HG03432 (cell line): ENCODE data around the gene SVEP1.
"Not testable (repeated sequence)": the region's sequence is repeated elsewhere in the genome, so short reads cannot be mapped to it uniquely, and the experiment has no call there.

Source experiments
- ATAC-seq: cut with Tn5 transposase; IDR thresholded peaks from one replicate; pipeline ENCODE4 v1.9.1; 2021; ENCODE audit warnings: mild to moderate bottlenecking, moderate library complexity; ENCODE audit not compliant: unreplicated experiment

SVEP1 gene

DNA sequence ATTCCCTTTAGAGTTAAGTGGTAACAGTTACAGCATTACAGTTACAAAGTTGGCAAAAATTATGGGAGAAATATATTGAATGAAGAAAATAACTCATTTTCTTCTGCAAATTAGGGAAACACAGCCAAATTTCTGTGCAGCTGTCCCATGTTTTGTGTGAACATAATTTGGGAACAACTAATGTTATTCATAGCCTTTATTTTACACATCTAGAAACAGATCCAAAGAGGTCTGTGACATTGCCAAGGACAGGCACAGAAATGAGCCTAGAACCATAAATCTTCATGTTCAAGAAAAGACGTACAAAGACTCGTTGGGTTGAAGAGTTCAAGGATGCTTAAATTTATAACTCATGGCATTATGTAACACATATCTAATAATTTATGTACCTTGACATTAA, 127.8 kb downstream of the SVEP1 start:
- no peak for ATAC-seq

DNA sequence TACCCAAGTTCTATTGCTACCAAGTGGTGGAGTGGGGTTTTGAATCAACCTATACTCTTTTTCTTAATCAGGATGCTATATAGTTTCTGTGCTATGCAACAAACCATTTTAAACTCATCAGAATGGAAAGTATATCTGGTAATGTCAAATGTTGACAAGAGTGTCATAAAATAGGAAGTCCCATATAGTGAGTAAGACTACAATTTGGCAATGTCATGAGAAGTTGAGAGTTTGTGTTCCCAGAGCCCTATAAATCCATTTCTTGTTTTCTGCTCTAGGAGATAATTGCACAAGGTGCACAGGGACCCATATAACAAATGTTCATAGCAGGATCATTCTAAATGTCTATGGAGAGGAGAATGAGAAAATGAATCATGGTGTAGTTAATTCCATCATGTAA, 132.1 kb downstream of the SVEP1 start:
- no peak for ATAC-seq

DNA sequence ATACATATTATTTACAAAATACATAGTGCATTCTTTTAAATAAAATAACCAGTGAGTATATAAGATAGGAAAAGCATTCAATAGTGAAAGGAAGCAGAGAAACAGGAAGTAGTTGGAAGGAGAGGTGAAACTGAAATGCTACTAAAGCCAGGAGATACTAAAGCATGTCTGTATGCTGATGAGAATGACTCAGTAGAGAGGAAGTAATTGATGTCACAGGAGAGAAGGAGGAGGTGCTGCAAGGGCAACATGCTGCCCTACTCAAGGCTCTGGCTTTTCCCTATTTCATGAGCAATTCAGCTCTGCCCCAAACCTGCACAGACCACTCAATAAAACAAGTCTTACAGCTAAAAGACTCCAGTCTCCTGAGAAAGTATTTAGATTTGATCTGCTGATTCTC, 133.4 kb downstream of the SVEP1 start:
- ATAC-seq: no peak

DNA sequence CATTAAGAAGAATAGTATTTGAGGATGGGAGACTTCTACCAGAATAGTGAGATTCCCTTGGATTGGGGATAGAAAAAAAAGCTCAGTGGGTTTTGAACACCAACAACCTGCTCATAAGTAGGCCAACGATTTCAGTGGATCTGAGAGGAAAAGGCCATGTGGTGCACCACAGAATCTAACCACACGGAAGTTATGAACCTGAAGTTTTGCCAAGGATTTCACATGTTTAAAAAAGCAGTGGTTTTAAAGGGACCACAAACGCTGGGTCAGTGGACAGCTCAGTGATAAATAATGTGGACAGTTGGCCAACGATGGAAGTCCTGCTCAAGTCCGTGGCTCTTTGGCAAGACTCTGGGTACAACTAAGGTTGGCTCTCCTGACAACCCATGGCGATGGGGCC, 134.6 kb downstream of the SVEP1 start:
- no peak for ATAC-seq

DNA sequence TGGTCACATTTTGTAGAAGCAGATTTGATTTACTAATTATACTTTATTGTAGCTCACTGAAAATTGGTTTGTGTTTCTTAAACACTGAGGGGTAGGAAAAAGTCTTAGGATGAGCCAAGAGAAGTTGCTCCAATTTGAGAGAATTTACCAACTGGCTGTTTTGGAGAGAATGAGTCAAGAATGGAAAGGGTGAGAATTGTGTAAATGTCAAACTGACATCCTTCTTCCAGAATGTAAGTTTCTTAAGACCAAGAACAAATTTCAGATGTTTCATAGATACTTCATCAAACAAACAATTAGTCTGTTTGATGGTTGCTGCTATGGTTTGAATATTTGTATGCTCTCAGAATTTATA, 135.7 kb downstream of the SVEP1 start:
- ATAC-seq: no peak

DNA sequence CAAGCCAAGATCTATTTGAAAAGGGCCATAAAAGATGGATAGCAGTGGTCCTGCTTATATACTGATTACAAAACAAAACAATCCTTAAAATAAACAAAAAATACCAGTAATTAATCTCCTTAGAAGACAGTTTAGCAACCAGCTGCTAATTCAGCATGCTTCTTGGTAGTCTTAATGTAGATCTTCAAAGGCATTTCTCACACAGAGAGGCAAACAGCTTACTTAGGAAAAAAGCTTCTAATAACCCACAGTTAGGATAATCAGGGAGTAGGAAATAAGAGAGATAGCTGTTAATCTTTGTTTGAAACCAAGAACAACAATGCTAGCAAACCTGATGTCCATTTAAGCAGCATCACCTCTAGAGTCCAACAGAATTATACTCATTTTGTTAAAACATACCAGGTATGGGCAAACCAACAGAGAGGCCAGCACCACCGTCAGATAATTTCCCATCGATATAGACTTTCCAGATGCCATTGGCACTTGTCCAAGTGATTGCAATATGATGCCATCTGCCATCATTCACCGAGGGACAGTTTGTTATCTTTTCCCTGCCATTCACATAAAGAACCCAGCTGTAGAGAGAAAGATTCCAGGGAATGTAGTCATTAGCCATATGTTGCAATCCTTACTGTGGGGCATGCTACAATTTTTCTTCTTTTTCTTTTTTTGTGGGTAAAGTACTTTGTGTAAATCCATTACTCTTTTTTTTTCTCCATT, 136.2 kb downstream of the SVEP1 start:
- no peak for ATAC-seq

DNA sequence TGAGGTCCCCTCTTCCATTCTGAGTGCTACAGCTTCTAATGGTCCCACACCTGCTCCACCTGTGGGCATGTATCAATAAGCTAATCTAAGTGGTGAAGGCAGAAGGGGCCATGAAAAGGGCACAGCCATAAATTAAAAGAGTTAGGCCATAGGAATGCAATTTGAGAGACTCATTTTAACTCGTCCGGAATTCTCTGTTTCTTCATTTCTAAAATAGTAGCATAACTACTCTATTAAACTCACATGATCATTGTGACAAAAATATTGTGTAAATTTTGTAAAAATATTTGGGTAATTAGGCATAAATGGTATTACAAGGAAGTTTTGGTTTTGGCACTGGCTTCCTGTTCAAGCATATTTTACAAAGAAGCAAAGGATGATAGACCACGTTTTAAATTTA, 138.7 kb downstream of the SVEP1 start:
- ATAC-seq: no peak

DNA sequence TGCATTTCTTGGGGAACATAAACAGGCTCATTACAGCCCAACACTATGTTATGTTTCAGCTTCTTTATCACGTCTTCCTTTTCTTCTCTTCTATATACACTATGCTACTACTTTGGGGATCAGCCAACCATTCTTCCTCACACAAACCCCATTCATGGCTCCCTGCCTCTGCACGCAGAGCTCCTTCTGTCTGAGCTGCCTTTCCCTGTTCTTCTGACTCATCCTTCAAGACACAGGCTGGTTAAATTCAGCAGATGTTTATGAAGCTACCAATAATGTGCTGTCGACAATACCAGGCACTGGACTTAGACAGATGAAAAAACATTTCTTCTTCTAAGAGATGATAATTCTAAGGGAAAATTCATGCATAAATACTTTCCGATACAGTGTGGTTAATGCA, 139.4 kb downstream of the SVEP1 start:
- no peak for ATAC-seq

DNA sequence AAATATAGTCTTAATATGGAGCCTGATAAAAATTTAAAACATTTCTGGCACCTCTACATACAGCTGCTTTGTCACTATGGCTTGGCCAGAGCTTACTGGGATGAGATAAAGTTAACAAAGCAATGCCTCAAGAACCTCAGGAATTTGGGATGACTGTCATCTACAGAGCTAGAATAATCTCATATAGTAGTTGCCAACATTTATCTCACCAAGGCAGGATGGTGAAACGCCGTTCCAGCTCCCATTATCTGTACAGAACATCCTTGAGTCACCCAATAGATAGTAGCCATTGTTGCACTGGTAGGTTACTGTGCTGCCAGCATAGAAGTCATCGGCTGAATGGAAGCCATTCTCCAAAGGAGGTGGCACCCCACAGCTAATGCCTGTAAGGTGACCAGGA, 147.3 kb downstream of the SVEP1 start:
- ATAC-seq: no peak

DNA sequence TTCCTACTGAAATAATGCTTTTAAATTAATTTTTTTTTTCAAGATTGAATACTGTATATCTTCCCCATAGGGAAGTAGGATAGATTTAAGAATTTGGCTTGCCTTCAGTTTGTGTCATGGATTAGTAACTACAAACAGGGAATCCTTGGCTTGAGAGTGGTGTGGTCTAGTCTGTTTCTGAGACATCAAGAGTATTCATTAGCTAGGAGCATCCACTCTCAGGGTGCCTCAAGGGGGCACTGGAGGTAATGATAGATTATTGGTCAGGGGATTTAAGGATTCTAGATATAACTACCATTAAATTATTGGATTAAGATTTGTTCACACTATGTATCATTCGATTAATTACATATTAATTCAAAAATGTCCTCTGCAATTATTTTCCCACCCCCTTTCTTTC, 150.1 kb downstream of the SVEP1 start:
- ATAC-seq: no peak

DNA sequence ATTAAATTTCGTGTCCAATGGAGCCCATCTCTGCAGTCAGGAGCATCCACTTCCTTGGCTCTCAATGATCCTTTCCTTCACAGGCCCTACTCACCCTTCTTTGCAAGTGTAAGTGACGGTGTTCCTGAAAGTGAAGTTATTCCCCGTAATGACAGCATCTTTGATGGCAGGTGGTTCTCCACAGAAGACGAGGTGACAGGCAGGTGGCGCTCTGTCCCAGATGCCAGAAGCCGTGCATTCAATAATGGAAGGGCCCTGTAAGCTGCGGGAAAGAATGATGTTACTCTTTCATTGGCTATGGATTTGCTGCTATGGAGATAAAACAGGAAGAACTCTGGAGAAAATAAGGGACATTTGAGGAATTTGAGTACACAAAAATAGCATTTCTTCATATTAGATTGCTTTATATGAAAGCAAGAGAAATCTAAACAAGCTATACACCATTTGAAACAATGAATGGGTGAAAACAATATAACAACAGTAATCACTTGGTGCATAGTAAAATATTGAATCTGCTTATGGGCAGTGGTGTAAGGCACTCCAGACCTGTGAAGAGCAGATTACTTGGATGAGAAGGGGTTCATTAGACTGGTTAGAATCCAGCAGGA, 151.9 kb downstream of the SVEP1 start:
- ATAC-seq: no peak

DNA sequence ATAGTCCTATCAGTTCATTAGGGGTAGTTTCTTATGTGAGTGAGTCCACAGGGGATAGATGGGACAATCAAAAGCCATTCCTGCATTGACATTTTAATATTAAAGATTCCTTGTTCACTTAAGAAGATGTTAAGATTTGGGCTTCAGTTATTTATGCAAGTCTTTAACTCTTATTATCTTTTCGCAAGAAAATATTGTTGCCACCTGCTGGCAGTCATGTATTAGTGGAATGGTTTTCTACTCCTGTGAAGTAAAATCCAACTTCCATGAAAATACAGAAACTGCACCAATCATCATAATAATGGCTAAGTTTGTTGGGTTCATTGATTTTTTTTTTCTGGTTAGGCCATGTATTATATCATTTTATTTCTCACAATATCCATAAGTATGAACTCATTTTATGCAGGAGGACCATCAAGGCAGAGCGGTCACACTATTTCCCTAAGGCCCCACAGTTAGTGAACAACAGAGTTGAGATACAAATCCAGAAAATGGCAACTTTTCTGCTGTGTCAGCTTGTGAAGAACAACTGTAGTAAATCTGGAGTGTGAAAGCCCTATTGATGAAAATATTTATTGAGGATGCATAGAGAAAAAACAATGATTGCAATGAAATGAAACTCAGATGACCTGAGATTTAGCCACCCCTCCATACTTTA, 153.4 kb downstream of the SVEP1 start:
- ATAC-seq: no peak

DNA sequence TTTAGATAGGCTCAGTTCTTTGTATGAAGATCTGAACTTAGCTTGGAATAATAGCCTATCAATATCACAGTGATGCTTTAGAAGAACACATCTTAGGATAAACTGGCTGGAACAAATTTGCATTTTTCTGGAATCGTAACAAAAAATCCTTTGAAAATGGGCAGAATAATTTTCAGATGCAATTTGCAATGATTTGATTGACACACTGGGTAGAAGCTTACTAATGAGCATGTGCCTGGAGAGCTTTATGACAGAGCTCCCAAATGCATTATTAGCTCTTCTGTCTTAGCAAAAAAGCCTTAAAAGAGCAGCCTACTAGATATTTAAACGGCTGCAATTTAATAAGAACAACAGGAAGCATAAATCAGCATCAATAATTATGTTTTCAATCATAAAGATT, 165.1 kb downstream of the SVEP1 start:
- no peak for ATAC-seq

DNA sequence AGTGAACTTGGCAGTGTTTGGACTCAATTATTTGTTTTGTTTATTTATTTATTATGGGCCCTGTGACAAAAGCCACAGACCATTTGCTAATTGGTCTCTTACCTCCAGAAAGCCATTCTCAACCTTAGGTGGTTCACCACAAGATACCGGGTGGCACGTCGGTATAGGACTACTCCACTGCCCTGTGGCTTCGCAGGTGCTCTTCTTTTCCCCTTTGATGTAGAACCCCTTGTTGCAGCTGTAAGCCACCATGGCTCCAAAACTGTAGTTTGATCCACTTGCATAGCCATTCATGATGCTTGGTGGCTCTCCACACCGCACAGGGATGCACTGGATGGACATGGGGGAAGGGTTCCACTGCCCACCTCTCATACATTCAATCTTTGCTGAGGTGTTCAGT, 168.6 kb downstream of the SVEP1 start:
- no peak for ATAC-seq

DNA sequence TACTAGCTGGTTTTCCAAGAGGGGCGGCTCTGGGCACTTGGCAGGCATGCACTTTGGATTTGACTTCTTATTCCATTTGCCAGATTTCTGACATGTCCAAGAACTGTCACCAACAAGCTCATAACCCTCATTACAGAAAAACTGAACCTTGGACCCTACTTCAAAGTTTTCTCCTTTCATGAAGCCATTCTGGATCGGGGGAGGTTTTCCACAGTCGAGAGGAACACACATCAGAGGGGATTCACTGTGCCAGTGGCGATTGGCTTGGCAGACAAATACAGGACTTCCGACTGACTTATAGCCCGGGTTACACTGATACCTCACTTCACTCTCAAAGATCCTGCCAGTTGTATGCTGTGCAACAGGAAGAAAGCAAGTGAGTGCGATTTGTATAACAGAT, 170.9 kb downstream of the SVEP1 start:
- ATAC-seq: no peak

DNA sequence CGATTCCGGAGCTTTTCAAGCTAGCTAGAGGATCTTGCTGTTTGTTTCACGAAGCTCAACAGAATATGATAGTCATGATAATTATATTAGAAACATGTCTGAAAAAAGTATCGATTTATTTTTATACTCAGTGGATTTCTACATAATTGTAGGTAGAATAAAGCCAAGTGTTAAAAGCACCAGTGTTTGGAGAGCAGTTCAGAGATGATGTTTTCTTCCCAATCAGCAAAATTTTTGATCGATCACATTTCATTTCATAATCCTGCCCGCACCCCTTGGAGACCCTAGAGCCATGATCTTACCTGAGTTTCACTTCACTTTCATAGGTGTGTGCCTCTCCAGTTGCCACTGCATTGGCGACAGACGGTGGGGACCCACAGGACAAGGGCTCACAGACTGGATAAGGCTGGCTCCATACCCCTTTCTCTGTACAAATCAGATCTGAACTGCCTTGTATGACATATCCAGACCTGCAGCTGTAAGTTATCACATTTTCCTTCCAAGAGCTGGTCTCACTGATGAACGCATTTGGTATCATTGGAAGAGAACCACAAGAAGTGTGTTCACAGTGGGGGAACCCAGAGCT, 173.6 kb downstream of the SVEP1 start:
- no peak for ATAC-seq

DNA sequence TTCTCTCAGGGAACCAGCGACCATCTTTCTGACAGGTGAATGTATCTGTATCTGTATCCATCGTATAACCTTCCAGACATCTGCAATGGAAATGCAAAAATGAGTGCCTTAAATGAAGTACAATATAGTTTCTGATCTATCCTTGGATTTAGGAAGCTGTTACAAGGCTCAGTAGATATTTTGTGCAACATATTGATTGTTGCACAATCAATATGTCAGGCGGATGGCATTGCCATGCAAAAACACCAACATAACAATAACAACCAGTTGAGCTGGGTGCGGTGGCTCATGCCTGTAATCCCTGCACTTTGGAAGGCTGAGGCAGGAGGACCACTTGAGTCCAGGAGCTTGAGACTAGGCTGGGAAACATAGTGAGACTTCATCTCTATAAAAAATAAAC, 175.1 kb downstream of the SVEP1 start:
- ATAC-seq: no peak

DNA sequence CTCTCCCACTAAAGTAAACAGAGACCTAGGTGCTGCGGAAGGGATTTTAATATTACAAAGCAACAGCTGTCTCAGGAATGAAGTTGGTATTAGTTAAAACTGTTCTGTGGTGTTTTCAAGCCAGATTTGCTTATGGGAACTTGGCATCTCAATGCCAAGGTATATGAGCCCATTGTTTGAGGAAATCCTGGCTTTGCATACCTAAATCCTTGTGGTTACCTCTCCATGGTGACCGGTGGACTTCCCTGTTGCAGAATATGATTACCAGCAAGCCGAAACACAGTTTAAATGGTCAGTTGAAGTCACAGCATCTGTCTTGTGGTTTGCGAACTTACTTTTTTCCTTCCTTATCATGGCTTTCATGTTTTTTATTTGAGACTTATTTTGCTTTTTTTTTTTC, 179.6 kb downstream of the SVEP1 start:
- no peak for ATAC-seq

DNA sequence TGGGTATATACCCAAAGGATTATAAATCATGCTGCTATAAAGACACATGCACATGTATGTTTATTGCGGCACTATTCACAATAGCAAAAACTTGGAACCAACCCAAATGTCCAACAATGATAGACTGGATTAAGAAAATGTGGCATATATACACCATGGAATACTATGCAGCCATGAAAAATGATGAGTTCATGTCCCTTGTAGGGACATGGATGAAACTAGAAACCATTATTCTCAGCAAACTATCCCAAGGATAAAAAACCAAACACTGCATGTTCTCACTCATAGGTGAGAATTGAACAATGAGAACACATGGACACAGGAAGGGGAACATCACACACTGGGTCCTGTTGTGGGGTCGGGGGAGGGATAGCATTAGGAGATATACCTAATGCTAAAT, 180.5 kb downstream of the SVEP1 start:
- ATAC-seq: not testable (repeated sequence)

DNA sequence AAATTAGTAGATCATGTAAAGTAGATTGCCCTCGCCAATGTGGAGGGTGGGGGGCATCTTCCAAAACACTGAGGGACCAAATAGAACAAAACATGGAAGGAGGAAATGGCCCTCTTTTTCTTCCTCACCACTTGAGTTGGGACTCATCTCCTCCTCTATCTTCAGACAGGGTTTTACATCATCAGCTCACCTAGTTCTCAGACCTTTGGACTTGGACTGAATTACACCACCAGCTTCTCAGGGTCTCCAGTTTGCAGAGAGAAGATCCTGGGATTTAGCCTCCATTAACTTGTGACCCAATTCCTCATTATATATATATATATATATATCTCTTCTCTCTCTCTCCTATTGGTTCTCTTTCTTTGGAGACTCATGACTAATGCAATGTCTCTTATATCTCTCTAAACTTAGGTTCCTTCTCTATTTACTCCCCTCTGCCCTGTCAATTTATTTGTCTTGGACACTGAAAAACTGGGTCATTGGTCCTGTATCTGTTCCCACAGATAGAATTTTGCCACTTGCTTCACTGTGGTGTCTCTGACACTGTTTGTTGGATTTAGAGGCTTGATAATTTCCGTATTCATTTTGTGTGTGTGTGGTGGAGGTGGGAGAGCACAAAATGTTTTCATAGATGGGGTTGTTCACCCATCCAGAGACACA, 187.6 kb downstream of the SVEP1 start:
- ATAC-seq: no peak

DNA sequence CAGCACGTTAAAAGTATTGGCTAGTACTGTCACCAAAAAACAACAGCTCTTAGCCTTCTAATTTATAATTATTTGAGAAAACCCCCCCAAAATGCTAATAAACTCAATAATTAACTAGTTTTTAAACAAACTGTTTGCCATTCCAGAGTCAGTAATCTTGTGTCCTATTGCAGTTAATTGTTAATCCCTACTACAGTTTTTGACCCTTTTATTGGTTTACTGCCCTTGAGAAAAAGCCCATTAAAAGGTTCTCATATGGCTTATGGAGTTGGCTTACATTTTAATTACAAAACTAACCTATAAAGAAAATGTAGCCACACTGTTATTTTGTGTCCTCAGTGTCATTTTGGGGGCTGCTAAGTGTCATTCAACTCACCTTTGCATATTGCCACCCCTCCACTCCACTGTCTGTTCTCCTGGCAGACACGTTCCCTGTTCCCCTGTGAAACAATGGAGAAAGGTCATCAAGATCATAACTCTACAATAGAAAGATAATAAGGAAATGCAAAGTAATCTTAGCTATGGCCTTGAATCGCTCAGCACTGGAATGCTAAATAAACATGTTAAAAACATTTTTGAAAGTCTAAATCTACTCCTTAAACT, 190.3 kb downstream of the SVEP1 start:
- ATAC-seq: no peak
